GM12878 (cell line): ENCODE results near the gene RESP18.

Experiments used
- CBX3 ChIP-seq: fragments of 200-600 bp; sonication (generic); IDR thresholded peaks from 2 replicates; pipeline ENCODE4 v1.6.1; 2016; ENCODE audit warnings: low read depth, borderline replicate concordance
- CEBPB ChIP-seq, 2 experiments: fragments of 150-350 bp in 1 of 2; IDR thresholded peaks; 2 replicates each; pipeline ENCODE4 v1.6.1; 2012 to 2014; ENCODE audit warnings: low read depth in 2 of 2, low read length in 2 of 2, borderline replicate concordance in 1 of 2, inconsistent platforms in 1 of 2
- EZH2 ChIP-seq: IDR thresholded peaks from 2 replicates; pipeline ENCODE4 v1.6.1; 2012; ENCODE audit warnings: low read depth, mild to moderate bottlenecking, control low read depth, inconsistent platforms, low read length, borderline replicate concordance; ENCODE audit not compliant: control insufficient read depth
- NFYA ChIP-seq: IDR thresholded peaks from 2 replicates; pipeline ENCODE4 v1.6.1; 2011; ENCODE audit warnings: low read depth, mild to moderate bottlenecking, low read length, improper control_type of control experiment, borderline replicate concordance
- POLR2A ChIP-seq: IDR thresholded peaks from 2 replicates; pipeline ENCODE4 v1.6.1; 2011; ENCODE audit warnings: low read depth, mild to moderate bottlenecking, low read length
- POLR2AphosphoS2 ChIP-seq: IDR thresholded peaks from 2 replicates; pipeline ENCODE4 v1.6.1; 2011; ENCODE audit warnings: low read depth, mild to moderate bottlenecking, low read length, improper control_type of control experiment, moderate library complexity
- RAD21 ChIP-seq: IDR thresholded peaks from 2 replicates; pipeline ENCODE4 v1.6.1; 2011; ENCODE audit warnings: mild to moderate bottlenecking, low read depth, low read length, moderate library complexity; ENCODE audit not compliant: insufficient read depth
- RCOR1 ChIP-seq: conservative IDR thresholded peaks from 2 replicates; pipeline ENCODE4 v1.6.1; 2012; ENCODE audit warnings: low read depth, low read length, improper control_type of control experiment
- SIN3A ChIP-seq: IDR thresholded peaks from 2 replicates; pipeline ENCODE4 v1.6.1; 2012; ENCODE audit warnings: low read depth, low read length, improper control_type of control experiment
- SMC3 ChIP-seq: IDR thresholded peaks from 2 replicates; pipeline ENCODE4 v1.6.1; 2011; ENCODE audit warnings: low read length, improper control_type of control experiment, borderline replicate concordance
- ZNF384 ChIP-seq: IDR thresholded peaks from 2 replicates; pipeline ENCODE4 v1.6.1; 2012; ENCODE audit warnings: low read depth, mild to moderate bottlenecking, low read length, improper control_type of control experiment, borderline replicate concordance
- TF ChIP-seq, protein P1 (sequence below), 3 experiments: IDR thresholded peaks in 2 of 3; conservative IDR thresholded peaks in 1 of 3; 2 replicates each; pipeline ENCODE4 v1.5.1; 2011; ENCODE audit warnings: low read depth in 3 of 3, low read length in 3 of 3, mild to moderate bottlenecking in 3 of 3, control low read depth in 2 of 3, moderate library complexity in 2 of 3, inconsistent platforms in 1 of 3, mixed read lengths in 1 of 3; ENCODE audit not compliant: control insufficient read depth in 2 of 3, insufficient read depth in 1 of 3; ENCODE audit errors: extremely low read depth in 1 of 3
- TF ChIP-seq, protein P2 (sequence below): fragments of 450-650 bp; formaldehyde crosslinking; IDR thresholded peaks from 2 replicates; pipeline ENCODE4 v1.5.0; 2022; ENCODE audit warnings: mild to moderate bottlenecking, missing genetic modification characterization
- TF ChIP-seq, protein P3 (sequence below): fragments of 450-650 bp; formaldehyde crosslinking; IDR thresholded peaks from 2 replicates; pipeline ENCODE4 v1.4.0; 2020; ENCODE audit warnings: mild to moderate bottlenecking, moderate library complexity

DNA sequence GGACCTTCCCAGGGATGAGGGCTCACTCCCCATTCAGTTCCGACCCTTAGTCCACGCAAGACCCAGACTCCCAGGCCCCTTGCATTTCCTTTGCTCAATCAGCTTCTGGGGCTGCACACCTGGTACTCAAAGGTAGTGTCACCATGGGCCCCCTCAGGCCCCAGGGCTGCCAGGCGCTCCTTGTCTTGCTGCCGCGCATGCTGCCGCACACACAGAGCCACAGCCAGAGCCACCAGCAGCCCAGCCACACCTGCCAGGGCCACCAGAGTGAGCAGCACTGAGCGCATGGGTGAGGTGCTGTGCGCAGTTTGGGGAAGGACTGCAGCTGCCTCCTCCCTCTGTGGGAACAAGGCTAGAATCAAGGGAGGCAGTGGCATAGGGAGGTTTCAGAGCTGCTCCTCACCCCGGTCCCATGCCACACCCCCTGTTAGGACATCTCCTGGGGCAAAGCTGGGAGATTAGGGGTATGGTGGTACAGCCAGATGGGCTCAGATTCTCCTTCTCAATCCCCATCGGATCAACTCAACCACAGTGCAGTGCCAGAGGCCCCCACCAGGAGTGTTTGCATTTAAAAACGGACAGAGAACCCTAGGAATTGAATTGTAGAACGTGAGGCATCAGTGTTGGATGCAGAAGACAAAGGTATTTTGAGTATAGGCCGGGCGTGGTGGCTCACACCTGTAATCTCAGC is 34.6 kb downstream of the RESP18 start:
- TF ChIP-seq EZH2 (no peak), CBX3 (no peak), SMC3 (no peak), CEBPB (IDR thresholded peaks at IDR 0.05; ENCODE audit: borderline replicate concordance in 1 of 2, low read depth in 2 of 2, low read length in 2 of 2) (no peak), ZNF384 (no peak), NFYA (no peak), RAD21 (no peak), POLR2AphosphoS2 (no peak), POLR2A (no peak), RCOR1 (no peak), SIN3A (no peak)
- TF ChIP-seq, protein P1, sequence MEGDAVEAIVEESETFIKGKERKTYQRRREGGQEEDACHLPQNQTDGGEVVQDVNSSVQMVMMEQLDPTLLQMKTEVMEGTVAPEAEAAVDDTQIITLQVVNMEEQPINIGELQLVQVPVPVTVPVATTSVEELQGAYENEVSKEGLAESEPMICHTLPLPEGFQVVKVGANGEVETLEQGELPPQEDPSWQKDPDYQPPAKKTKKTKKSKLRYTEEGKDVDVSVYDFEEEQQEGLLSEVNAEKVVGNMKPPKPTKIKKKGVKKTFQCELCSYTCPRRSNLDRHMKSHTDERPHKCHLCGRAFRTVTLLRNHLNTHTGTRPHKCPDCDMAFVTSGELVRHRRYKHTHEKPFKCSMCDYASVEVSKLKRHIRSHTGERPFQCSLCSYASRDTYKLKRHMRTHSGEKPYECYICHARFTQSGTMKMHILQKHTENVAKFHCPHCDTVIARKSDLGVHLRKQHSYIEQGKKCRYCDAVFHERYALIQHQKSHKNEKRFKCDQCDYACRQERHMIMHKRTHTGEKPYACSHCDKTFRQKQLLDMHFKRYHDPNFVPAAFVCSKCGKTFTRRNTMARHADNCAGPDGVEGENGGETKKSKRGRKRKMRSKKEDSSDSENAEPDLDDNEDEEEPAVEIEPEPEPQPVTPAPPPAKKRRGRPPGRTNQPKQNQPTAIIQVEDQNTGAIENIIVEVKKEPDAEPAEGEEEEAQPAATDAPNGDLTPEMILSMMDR (IDR thresholded peaks at IDR 0.05 in 2 of 3, conservative IDR thresholded peaks at IDR 0.05 in 1 of 3; ENCODE audit: control insufficient read depth in 2 of 3, extremely low read depth in 1 of 3, insufficient read depth in 1 of 3, low read depth in 3 of 3, low read length in 3 of 3): no peak
- TF ChIP-seq, protein P2, sequence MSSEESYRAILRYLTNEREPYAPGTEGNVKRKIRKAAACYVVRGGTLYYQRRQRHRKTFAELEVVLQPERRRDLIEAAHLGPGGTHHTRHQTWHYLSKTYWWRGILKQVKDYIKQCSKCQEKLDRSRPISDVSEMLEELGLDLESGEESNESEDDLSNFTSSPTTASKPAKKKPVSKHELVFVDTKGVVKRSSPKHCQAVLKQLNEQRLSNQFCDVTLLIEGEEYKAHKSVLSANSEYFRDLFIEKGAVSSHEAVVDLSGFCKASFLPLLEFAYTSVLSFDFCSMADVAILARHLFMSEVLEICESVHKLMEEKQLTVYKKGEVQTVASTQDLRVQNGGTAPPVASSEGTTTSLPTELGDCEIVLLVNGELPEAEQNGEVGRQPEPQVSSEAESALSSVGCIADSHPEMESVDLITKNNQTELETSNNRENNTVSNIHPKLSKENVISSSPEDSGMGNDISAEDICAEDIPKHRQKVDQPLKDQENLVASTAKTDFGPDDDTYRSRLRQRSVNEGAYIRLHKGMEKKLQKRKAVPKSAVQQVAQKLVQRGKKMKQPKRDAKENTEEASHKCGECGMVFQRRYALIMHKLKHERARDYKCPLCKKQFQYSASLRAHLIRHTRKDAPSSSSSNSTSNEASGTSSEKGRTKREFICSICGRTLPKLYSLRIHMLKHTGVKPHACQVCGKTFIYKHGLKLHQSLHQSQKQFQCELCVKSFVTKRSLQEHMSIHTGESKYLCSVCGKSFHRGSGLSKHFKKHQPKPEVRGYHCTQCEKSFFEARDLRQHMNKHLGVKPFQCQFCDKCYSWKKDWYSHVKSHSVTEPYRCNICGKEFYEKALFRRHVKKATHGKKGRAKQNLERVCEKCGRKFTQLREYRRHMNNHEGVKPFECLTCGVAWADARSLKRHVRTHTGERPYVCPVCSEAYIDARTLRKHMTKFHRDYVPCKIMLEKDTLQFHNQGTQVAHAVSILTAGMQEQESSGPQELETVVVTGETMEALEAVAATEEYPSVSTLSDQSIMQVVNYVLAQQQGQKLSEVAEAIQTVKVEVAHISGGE (CRISPR knock-in tag): no peak
- TF ChIP-seq, protein P3, sequence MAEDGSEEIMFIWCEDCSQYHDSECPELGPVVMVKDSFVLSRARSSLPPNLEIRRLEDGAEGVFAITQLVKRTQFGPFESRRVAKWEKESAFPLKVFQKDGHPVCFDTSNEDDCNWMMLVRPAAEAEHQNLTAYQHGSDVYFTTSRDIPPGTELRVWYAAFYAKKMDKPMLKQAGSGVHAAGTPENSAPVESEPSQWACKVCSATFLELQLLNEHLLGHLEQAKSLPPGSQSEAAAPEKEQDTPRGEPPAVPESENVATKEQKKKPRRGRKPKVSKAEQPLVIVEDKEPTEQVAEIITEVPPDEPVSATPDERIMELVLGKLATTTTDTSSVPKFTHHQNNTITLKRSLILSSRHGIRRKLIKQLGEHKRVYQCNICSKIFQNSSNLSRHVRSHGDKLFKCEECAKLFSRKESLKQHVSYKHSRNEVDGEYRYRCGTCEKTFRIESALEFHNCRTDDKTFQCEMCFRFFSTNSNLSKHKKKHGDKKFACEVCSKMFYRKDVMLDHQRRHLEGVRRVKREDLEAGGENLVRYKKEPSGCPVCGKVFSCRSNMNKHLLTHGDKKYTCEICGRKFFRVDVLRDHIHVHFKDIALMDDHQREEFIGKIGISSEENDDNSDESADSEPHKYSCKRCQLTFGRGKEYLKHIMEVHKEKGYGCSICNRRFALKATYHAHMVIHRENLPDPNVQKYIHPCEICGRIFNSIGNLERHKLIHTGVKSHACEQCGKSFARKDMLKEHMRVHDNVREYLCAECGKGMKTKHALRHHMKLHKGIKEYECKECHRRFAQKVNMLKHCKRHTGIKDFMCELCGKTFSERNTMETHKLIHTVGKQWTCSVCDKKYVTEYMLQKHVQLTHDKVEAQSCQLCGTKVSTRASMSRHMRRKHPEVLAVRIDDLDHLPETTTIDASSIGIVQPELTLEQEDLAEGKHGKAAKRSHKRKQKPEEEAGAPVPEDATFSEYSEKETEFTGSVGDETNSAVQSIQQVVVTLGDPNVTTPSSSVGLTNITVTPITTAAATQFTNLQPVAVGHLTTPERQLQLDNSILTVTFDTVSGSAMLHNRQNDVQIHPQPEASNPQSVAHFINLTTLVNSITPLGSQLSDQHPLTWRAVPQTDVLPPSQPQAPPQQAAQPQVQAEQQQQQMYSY: no peak
